H1 (cell line): ENCODE data around the gene SPEF1. TPM values are rescaled to one million over a fixed set of nuclear protein-coding genes. Genes with fewer than 3 reads are reported as not detected.

Experiments
- ATF3 ChIP-seq: IDR thresholded peaks from 2 replicates; pipeline ENCODE4 v1.6.1; 2011; ENCODE audit warnings: low read depth, mild to moderate bottlenecking, low read length; ENCODE audit not compliant: insufficient read depth
- BRCA1 ChIP-seq: IDR thresholded peaks from 2 replicates; pipeline ENCODE4 v1.6.1; 2012; ENCODE audit warnings: low read depth, low read length, improper control_type of control experiment
- CHD1 ChIP-seq: IDR thresholded peaks from 2 replicates; pipeline ENCODE4 v1.6.1; 2012; ENCODE audit warnings: low read depth, low read length, improper control_type of control experiment
- CHD2 ChIP-seq: IDR thresholded peaks from 2 replicates; pipeline ENCODE4 v1.6.1; 2012; ENCODE audit warnings: low read length, improper control_type of control experiment
- CHD7 ChIP-seq: fragments of 300-600 bp; sonication (generic); IDR thresholded peaks from 2 replicates; pipeline ENCODE4 v1.7.1; 2012; ENCODE audit warnings: low read length, moderate library complexity, mild to moderate bottlenecking, inconsistent platforms; ENCODE audit not compliant: insufficient replicate concordance
- MAX ChIP-seq: IDR thresholded peaks from 2 replicates; pipeline ENCODE4 v1.6.1; 2012; ENCODE audit warnings: inconsistent platforms
- NRF1 ChIP-seq: IDR thresholded peaks from 2 replicates; pipeline ENCODE4 v1.6.1; 2011; ENCODE audit warnings: mild to moderate bottlenecking, low read depth, low read length, improper control_type of control experiment
- POLR2AphosphoS5 ChIP-seq: IDR thresholded peaks from 2 replicates; pipeline ENCODE4 v1.6.1; 2011; ENCODE audit warnings: low read depth, low read length
- YY1 ChIP-seq: IDR thresholded peaks from 2 replicates; pipeline ENCODE4 v1.6.1; 2011; ENCODE audit warnings: low read depth, mild to moderate bottlenecking, low read length
- ZNF274 ChIP-seq: IDR thresholded peaks from 2 replicates; pipeline ENCODE4 v1.7.0; 2012; ENCODE audit warnings: low read length, borderline replicate concordance; ENCODE audit errors: extremely low read depth
- polyA plus RNA-seq, 7 experiments: library from polyadenylated mRNA; depleted of rRNA in 3 of 7; stranded (reverse) in 5 of 7; unstranded in 2 of 7; fragments of >200 nt in 5 of 7; fragments of 200-250 nt in 2 of 7; gene quantifications; 1 replicate in 5 of 7; 2 replicates in 1 of 7; 4 replicates in 1 of 7; pipeline versions ENCODE4 v1.2.1 to v1.2.3, GENCODE V29; 2011 to 2013; ENCODE audit warnings: missing spikeins in 2 of 7, mixed read lengths in 2 of 7
- total RNA-seq: library from RNA; stranded (reverse); fragmentation: NEBNext Ultra II Directional; extraction: Animal tissue kit (Norgen Biotek cat#: 25700); gene quantifications from 2 replicates; pipeline ENCODE4 v1.2.1, GENCODE V29; 2021

Gene SPEF1
- total and polyA plus RNA-seq, 2 of the 8 experiments (the other 6 are each of a cell fraction or from before 2014, with no cell fraction given), result 0.51 to 0.71 TPM

- TF ChIP-seq CHD7, result no peak
- no peak for TF ChIP-seq ZNF274
- TF ChIP-seq CHD1, result no peak
- no peak for TF ChIP-seq POLR2AphosphoS5
- no peak for TF ChIP-seq YY1
- TF ChIP-seq NRF1, result 0 out of 2 replicates have a peak, but pooled peaks have one; percentile 15
- TF ChIP-seq MAX, result peak; percentile 34; the same call in 1 of the 2 replicates
- TF ChIP-seq CHD2, result no peak
- TF ChIP-seq ATF3, result no peak
- TF ChIP-seq BRCA1, result no peak
These were observed 29.4 kb downstream of the SPEF1 start (continued) for GRCh38 chr20:3751675-3752385.
